Adrenal gland (tissue), 5 donors: Measurements from ENCODE around the gene CXorf38.
"Not testable (repeated sequence)": the region's sequence is repeated elsewhere in the genome, so short reads cannot be mapped to it uniquely, and the experiment has no call there.

Experiments used
- CTCF ChIP-seq, 6 experiments: fragments of 450-650 bp in 4 of 6; fragments of 200-600 bp in 2 of 6; sonication (generic) in 1 of 6; IDR thresholded peaks; 1 replicate in 5 of 6; 2 replicates in 1 of 6; pipeline versions ENCODE4 v1.5.1 to v1.8.0; 2016 to 2021; ENCODE audit warnings: antibody characterized with exemption in 6 of 6, mild to moderate bottlenecking in 2 of 6, moderate library complexity in 1 of 6
- POLR2A ChIP-seq, 2 donors: fragments of 450-650 bp; IDR thresholded peaks; one replicate each; pipeline ENCODE4 v1.6.1; 2017; ENCODE audit warnings: antibody characterized with exemption in 2 of 2, mild to moderate bottlenecking in 2 of 2, moderate library complexity in 1 of 2
- donor health status: DM: no; HTN: no; CAD: no.

GRCh38 chrX:40589616-40590321, 57.6 kb downstream of the CXorf38 start:
- not testable (repeated sequence) for TF ChIP-seq CTCF, POLR2A (IDR thresholded peaks at IDR 0.05)
